GM19324 (cell line): ENCODE measurements around the gene MCC.
"Not testable (repeated sequence)": the region's sequence is repeated elsewhere in the genome, so short reads cannot be mapped to it uniquely, and the experiment has no call there.

Experiments
- ATAC-seq: cut with Tn5 transposase; IDR thresholded peaks from one replicate; pipeline ENCODE4 v1.9.1; 2021; ENCODE audit warnings: mild to moderate bottlenecking, moderate library complexity; ENCODE audit not compliant: unreplicated experiment, low FRiP score

The MCC gene

GRCh38 chr5:113100981-113101380 is 387.3 kb downstream of the MCC start:
- no peak for ATAC-seq

GRCh38 chr5:113099822-113100221 is 388.4 kb downstream of the MCC start:
- no peak for ATAC-seq

- ATAC-seq, result no peak
Observed at GRCh38 chr5:113098378-113098777, 389.9 kb downstream of the MCC start.

GRCh38 chr5:113095831-113096230 is 392.4 kb downstream of the MCC start:
- no peak for ATAC-seq

- ATAC-seq, result no peak
Observed at GRCh38 chr5:113093558-113093957, 394.7 kb downstream of the MCC start.

GRCh38 chr5:113092683-113093082 is 395.6 kb downstream of the MCC start:
- ATAC-seq, result no peak

GRCh38 chr5:113091622-113092021 is 396.6 kb downstream of the MCC start:
- no peak for ATAC-seq

GRCh38 chr5:113090336-113091106 is 397.7 kb downstream of the MCC start:
- no peak for ATAC-seq

GRCh38 chr5:113089653-113090335 is 398.5 kb downstream of the MCC start:
- ATAC-seq, result no peak

- ATAC-seq, result no peak
Observed at GRCh38 chr5:113087976-113088514, 400.2 kb downstream of the MCC start.

- ATAC-seq, result no peak
Observed at GRCh38 chr5:113085880-113086409, 402.3 kb downstream of the MCC start.

GRCh38 chr5:113085084-113085414 is 403.2 kb downstream of the MCC start:
- ATAC-seq, result no peak

- ATAC-seq, result no peak
Observed at GRCh38 chr5:113084402-113085083, 403.7 kb downstream of the MCC start.

- ATAC-seq, result no peak
Observed at GRCh38 chr5:113083481-113083880, 404.8 kb downstream of the MCC start.

GRCh38 chr5:113082547-113082905 is 405.7 kb downstream of the MCC start:
- ATAC-seq, result no peak

GRCh38 chr5:113081881-113082546 is 406.2 kb downstream of the MCC start:
- ATAC-seq, result no peak

- no peak for ATAC-seq
Observed at GRCh38 chr5:113081091-113081839, 407.0 kb downstream of the MCC start.

- ATAC-seq, result not testable (repeated sequence)
Observed at GRCh38 chr5:113076649-113077048, 411.6 kb downstream of the MCC start.

GRCh38 chr5:113075019-113075418 is 413.2 kb downstream of the MCC start:
- ATAC-seq, result no peak

- not testable (repeated sequence) for ATAC-seq
Observed at GRCh38 chr5:113073629-113074034, 414.6 kb downstream of the MCC start.
